Heart left ventricle (tissue), 13 donors: ENCODE data around the gene EMX2.

Source experiments
- POLR2A ChIP-seq, 2 donors: fragments of 450-650 bp; IDR thresholded peaks; one replicate each; pipeline ENCODE4 v1.6.1; 2017; ENCODE audit warnings: antibody characterized with exemption in 2 of 2, mild to moderate bottlenecking in 2 of 2, moderate library complexity in 2 of 2
- TF ChIP-seq, protein P1 (sequence below), 12 donors: fragments of 200-600 bp; sonication (generic) in 4 of 12; IDR thresholded peaks; one replicate each; pipeline versions ENCODE4 v1.5.0 to v1.8.0; 2018 to 2022; ENCODE audit warnings: antibody characterized with exemption in 12 of 12, mild to moderate bottlenecking in 5 of 12
- donor health status: ischemic (EF 13 %, LVEDD 7.1; RV severe dilation, severe dysfunction).
- donor health status: DM: no; HTN: yes; CAD: no.
- donor health status: DM: no; HTN: no; CAD: no.
- donor health status: ischemic (EF 25% LVEDD 6.9; RV normal size, moderate dysfunction).
- donor health status: ischemic (EF 25% LVEDD 5.7; RV mildly dilated, moderate dysfunction).
- donor health status: ischemic (EF 35%, LVEDD 5.7; RV mildly dilated, moderate dysfunction).
- donor health status: nonischemic (EF 11% LVEDD 7.7; RV severe dilation, severe dysfunction).
- donor health status: DM: yes; HTN: yes; CAD: no.
- donor health status: PGD.
- donor health status: ischemic (EF 29% LVEDD 5.4; RV normal size, mild dysfunction).
- donor health status: nonischemic (EF 23%, LVEDD 6.1; RV moderate dilation, normal function).

DNA sequence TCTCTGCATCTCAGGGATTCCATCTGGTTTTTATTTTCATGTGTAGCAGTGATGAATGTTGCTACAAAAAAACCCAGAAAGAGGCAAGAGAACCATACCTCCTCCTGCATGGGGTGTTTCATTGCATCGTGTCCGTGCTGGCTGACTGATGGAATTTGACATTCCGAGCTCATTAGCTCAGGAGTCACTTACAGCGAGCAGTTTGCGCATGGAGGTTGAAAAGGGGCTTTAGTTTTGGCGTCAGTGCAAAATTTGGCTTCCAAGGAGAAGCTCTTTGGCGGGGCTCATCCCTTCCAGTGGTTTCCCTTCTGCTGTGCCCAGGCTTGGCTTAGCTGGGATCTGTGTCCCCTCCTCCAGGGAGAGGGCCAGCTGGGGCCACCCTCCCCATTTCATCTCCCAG is 25.8 kb downstream of the EMX2 start:
- TF ChIP-seq, protein P1, sequence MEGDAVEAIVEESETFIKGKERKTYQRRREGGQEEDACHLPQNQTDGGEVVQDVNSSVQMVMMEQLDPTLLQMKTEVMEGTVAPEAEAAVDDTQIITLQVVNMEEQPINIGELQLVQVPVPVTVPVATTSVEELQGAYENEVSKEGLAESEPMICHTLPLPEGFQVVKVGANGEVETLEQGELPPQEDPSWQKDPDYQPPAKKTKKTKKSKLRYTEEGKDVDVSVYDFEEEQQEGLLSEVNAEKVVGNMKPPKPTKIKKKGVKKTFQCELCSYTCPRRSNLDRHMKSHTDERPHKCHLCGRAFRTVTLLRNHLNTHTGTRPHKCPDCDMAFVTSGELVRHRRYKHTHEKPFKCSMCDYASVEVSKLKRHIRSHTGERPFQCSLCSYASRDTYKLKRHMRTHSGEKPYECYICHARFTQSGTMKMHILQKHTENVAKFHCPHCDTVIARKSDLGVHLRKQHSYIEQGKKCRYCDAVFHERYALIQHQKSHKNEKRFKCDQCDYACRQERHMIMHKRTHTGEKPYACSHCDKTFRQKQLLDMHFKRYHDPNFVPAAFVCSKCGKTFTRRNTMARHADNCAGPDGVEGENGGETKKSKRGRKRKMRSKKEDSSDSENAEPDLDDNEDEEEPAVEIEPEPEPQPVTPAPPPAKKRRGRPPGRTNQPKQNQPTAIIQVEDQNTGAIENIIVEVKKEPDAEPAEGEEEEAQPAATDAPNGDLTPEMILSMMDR (IDR thresholded peaks at IDR 0.05) = no peak
- no peak for TF ChIP-seq POLR2A (IDR thresholded peaks at IDR 0.05)
